Endothelial cell of umbilical vein (primary cell): Measurements from ENCODE around the gene RAC3. TPM values are rescaled to one million over a fixed set of nuclear protein-coding genes. Genes with fewer than 3 reads are reported as not detected.

ENCODE experiments used
- BruUV-seq: library from RNA; stranded (reverse); fragments of 400-500 nt; replicated peaks from 2 replicates; lab custom pipeline; 2021; lab: Mats Ljungman, UMichigan
- CTCF ChIA-PET: fragments of 300-600, 350-600 bp; sonication (Branson Sonifier 250); formaldehyde crosslinking; loops from one replicate; lab custom pipeline; 2021; ENCODE audit warnings: antibody characterized with exemption, inconsistent platforms; lab: Charles Lee
- POLR2A ChIA-PET: fragments of 300-600, 350-600 bp; sonication (Branson Sonifier 250); formaldehyde crosslinking; loops from one replicate; lab custom pipeline; 2021; ENCODE audit warnings: antibody characterized with exemption, inconsistent platforms; lab: Charles Lee
- DNase-seq: peaks from one replicate; pipeline ENCODE4 v3.0.0-alpha.2; 2011; ENCODE audit warnings: low read depth, low spot score
- FAIRE-seq: peaks from 2 replicates; lab custom pipeline; 2011; peaks lifted over from hg19 to GRCh38; lab: Jason Lieb, UNC
- H2AFZ ChIP-seq: 2 replicates; pipeline ENCODE4 v1.6.0; 2012; ENCODE audit warnings: low read depth, low read length, control low read depth, inconsistent platforms
- H3K27ac ChIP-seq: 2 replicates; pipeline ENCODE4 v1.5.1; 2011; ENCODE audit warnings: low read depth, mild to moderate bottlenecking, control low read depth, low read length, moderate library complexity; ENCODE audit not compliant: insufficient read depth
- H3K27me3 ChIP-seq, 2 experiments: 2 replicates each; pipeline versions ENCODE4 v1.6.0 to v1.6.1; 2011; ENCODE audit warnings: low read length in 2 of 2, mixed read lengths in 1 of 2; ENCODE audit not compliant: control insufficient read depth in 2 of 2, insufficient read depth in 2 of 2
- H3K36me3 ChIP-seq, 2 experiments: 2 replicates in 1 of 2; 3 replicates in 1 of 2; pipeline ENCODE4 v1.5.1; 2011; ENCODE audit warnings: low read length in 2 of 2, mild to moderate bottlenecking in 1 of 2, moderate library complexity in 1 of 2; ENCODE audit not compliant: control insufficient read depth in 2 of 2, insufficient read depth in 2 of 2; ENCODE audit errors: extremely low read depth in 1 of 2
- H3K4me1 ChIP-seq: 3 replicates; pipeline ENCODE4 v1.5.1; 2011; ENCODE audit warnings: mild to moderate bottlenecking, low read length; ENCODE audit not compliant: control insufficient read depth, insufficient read depth; ENCODE audit errors: extremely low read depth
- H3K4me2 ChIP-seq: 2 replicates; pipeline ENCODE4 v1.6.1; 2011; ENCODE audit warnings: low read length, control low read depth, mixed read lengths; ENCODE audit not compliant: insufficient read depth
- H3K4me3 ChIP-seq, 3 experiments: fragments of 200-600 bp in 1 of 3; sonication (generic), shearing (Covaris generic) in 1 of 3; replicated peaks in 1 of 3; 2 replicates each; pipeline ENCODE4 v1.5.1; 2011 to 2016; ENCODE audit warnings: control low read depth in 3 of 3, low read length in 3 of 3, mild to moderate bottlenecking in 2 of 3, inconsistent platforms in 1 of 3, low read depth in 1 of 3, moderate library complexity in 1 of 3; ENCODE audit not compliant: insufficient read depth in 1 of 3
- H3K79me2 ChIP-seq: 2 replicates; pipeline ENCODE4 v1.6.0; 2012; ENCODE audit warnings: low read length, inconsistent platforms; ENCODE audit not compliant: control insufficient read depth, insufficient read depth
- H3K9ac ChIP-seq: replicated peaks from 2 replicates; pipeline ENCODE3; 2011; ENCODE audit warnings: low read length, control low read depth; ENCODE audit not compliant: insufficient read depth; ENCODE audit errors: extremely low read depth
- H3K9me1 ChIP-seq: replicated peaks from 3 replicates; pipeline ENCODE4 v1.6.0; 2011; ENCODE audit warnings: mild to moderate bottlenecking, low read length; ENCODE audit not compliant: control insufficient read depth, insufficient read depth; ENCODE audit errors: extremely low read depth
- H3K9me3 ChIP-seq: replicated peaks from 2 replicates; pipeline ENCODE4 v1.5.1; 2012; ENCODE audit warnings: low read length, inconsistent platforms; ENCODE audit not compliant: control insufficient read depth, insufficient read depth
- H4K20me1 ChIP-seq: replicated peaks from 2 replicates; pipeline ENCODE3; 2011; ENCODE audit warnings: mild to moderate bottlenecking, low read length; ENCODE audit not compliant: control insufficient read depth, insufficient read depth; ENCODE audit errors: extremely low read depth
- CTCF ChIP-seq, 2 donors: IDR thresholded peaks; 1 replicate in 1 of 2; 2 replicates in 1 of 2; pipeline ENCODE4 v1.5.1; 2011; ENCODE audit warnings: low read length in 2 of 2, mild to moderate bottlenecking in 2 of 2, moderate library complexity in 2 of 2, control low read depth in 1 of 2, inconsistent platforms in 1 of 2, low read depth in 1 of 2; ENCODE audit not compliant: insufficient read depth in 1 of 2; ENCODE audit errors: extremely low read depth in 1 of 2
- EZH2 ChIP-seq: IDR thresholded peaks from 2 replicates; pipeline ENCODE4 v1.6.1; 2012; ENCODE audit warnings: borderline replicate concordance, low read depth, mild to moderate bottlenecking, moderate library complexity, low read length, inconsistent platforms; ENCODE audit not compliant: severe bottlenecking
- FOS ChIP-seq: IDR thresholded peaks from 2 replicates; pipeline ENCODE4 v1.6.1; 2011; ENCODE audit warnings: mild to moderate bottlenecking, low read length, moderate library complexity, borderline replicate concordance; ENCODE audit not compliant: insufficient read depth
- GATA2 ChIP-seq: IDR thresholded peaks from 2 replicates; pipeline ENCODE4 v1.7.0; 2011; ENCODE audit warnings: low read depth, mild to moderate bottlenecking, moderate library complexity, mixed read lengths, low read length; ENCODE audit not compliant: insufficient read length, insufficient read depth
- MAX ChIP-seq: IDR thresholded peaks from 2 replicates; pipeline ENCODE4 v1.6.1; 2011; ENCODE audit not compliant: insufficient read depth, insufficient read length
- MYC ChIP-seq: IDR thresholded peaks from one replicate; pipeline ENCODE4 v1.6.1; 2011; ENCODE audit warnings: mild to moderate bottlenecking, low read depth, low read length
- POLR2A ChIP-seq: IDR thresholded peaks from 2 replicates; pipeline ENCODE4 v1.6.1; 2012; ENCODE audit warnings: low read depth, mild to moderate bottlenecking, control low read depth, low read length
- POLR2AphosphoS5 ChIP-seq: IDR thresholded peaks from 2 replicates; pipeline ENCODE4 v1.6.1; 2012; ENCODE audit warnings: low read depth, mild to moderate bottlenecking, control low read depth, low read length, moderate library complexity; ENCODE audit not compliant: insufficient read depth
- dilution Hi-C: fragments of 300-500 bp; cut with MboI; formaldehyde crosslinking; loops from one replicate; pipeline ENCODE4 v1.15.0; 2019; ENCODE audit warnings: low sequenced_read_pairs; ENCODE audit not compliant: extremely low pct_ligation_motif_present
- intact Hi-C: fragments of 100-400 bp; cut with micrococcal nuclease; formaldehyde crosslinking; loops from one replicate; pipeline ENCODE4 v1.10.0; 2022
- polyA plus RNA-seq, 4 experiments: library from polyadenylated mRNA; depleted of rRNA in 3 of 4; stranded (reverse) in 3 of 4; unstranded in 1 of 4; fragments of >200 nt; gene quantifications; 2 replicates each; pipeline versions ENCODE4 v1.2.1 to v1.2.3, GENCODE V29; 2011 to 2012; ENCODE audit warnings: missing spikeins in 1 of 4
- total RNA-seq: library from RNA; stranded (reverse); gene quantifications from 2 replicates; pipeline ENCODE4 v1.2.3, GENCODE V29; 2021

The RAC3 gene
- total and polyA plus RNA-seq, 2 donors (not counting 3 experiments of a cell fraction or from before 2014, with no cell fraction given): 34.1 to 56.0 TPM

- Histone ChIP-seq H3K27ac (no peak overlapping the region), H3K4me3 (no peak overlapping the region), H3K79me2 (no peaks in the 10 kb centered on the region), H3K9me3 (no peaks in the 10 kb centered on the region), H3K9ac (no peak overlapping the region), H3K4me2 (no peak overlapping the region), H2AFZ (no peak overlapping the region), H3K9me1 (no peaks in the 10 kb centered on the region), H3K27me3 (no peaks in the 10 kb centered on the region), H3K4me1 (peaks cover 2% of the 10 kb centered on the region), H4K20me1 (no peaks in the 10 kb centered on the region), H3K36me3 (peaks cover 0 to 2% of the 10 kb centered on the region in 2 experiments)
- peak; percentile 36 for DNase-seq
- ChIA-PET CTCF (interaction anchor here (0.7 to 1.8 kb wide), 3 partner anchors 29 to 39 kb away, joined by 3 to 13 read pairs (median 10); no protein-coding TSS in a partner anchor), POLR2A (no interaction called here)
- intact Hi-C loops (no loop called here), dilution Hi-C loops (no loop called here)
- peak; percentile 21 for FAIRE-seq
- BruUV-seq: no TSS peak
- TF ChIP-seq FOS: no peak
- no peak for TF ChIP-seq GATA2
- TF ChIP-seq EZH2: no peak
- TF ChIP-seq MAX: no peak
These were observed 39.7 kb upstream of the RAC3 start for GRCh38 chr17:81991684-81992305.

DNA sequence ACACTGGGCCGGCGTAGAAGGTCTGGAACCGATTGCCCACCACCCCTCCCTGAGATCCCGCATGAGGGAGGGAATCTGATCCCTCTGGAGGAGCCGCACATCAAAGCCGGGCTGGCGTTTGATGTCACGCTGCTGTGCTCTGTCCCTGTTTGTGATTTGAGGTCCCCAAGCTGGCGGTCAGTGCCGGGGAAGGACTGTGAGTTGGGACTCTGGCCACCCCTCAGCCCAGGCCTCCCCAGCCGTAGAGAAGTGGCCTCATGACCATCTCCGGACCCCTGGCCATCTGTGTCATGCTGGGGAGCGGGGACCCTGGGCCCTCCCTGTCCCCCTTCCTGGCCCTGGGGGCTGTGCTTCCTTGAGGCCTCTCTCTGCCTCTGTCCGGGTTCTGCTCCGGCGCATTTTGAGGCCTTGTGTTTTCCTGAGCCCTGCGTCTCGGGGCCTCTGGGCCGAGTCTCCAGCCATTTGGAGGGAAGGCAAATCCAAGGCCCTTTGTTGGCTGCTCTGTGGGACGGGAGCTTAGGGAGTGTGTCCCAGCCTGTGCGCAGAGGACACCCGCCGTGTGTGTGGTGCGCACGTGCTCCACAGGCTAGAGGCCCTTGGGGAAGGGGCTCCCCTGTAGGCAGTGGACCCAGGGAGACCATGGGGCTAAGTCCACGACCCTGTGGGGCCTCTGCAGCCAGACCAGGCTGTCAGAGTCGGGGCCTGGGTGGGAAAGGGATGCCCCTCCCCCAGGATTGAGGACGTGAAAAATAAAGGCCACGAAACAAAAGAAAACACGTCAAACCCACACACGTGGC, 39.0 kb upstream of the RAC3 start:
- CTCF ChIA-PET: interaction anchor here (1.6 to 1.8 kb wide), 2 partner anchors 28 to 33 kb away, joined by 10 to 13 read pairs; no protein-coding TSS in a partner anchor
- Histone ChIP-seq H3K27ac (no peak overlapping the region), H3K9me3 (no peaks in the 10 kb centered on the region), H2AFZ (no peak overlapping the region), H3K9ac (no peak overlapping the region), H3K4me3 (no peak overlapping the region), H3K9me1 (no peaks in the 10 kb centered on the region), H3K36me3 (peaks cover 0 to 2% of the 10 kb centered on the region in 2 experiments), H3K4me1 (peaks cover 2% of the 10 kb centered on the region), H3K4me2 (no peak overlapping the region), H3K79me2 (no peaks in the 10 kb centered on the region), H4K20me1 (no peaks in the 10 kb centered on the region), H3K27me3 (no peaks in the 10 kb centered on the region)
- intact Hi-C loops: no loop called here
- no peak for DNase-seq
- TF ChIP-seq POLR2A: no peak
- TF ChIP-seq MAX: no peak
- TF ChIP-seq POLR2AphosphoS5: no peak
- no peak for TF ChIP-seq FOS
- no peak for TF ChIP-seq MYC
- TF ChIP-seq EZH2: no peak
- TF ChIP-seq GATA2: no peak
- no peak for TF ChIP-seq CTCF (IDR thresholded peaks at IDR 0.05; ENCODE audit: extremely low read depth in 1 of 2, insufficient read depth in 1 of 2, low read depth in 1 of 2, low read length in 2 of 2)
- dilution Hi-C loops: no loop called here
- FAIRE-seq: no peak
- BruUV-seq: no TSS peak
- POLR2A ChIA-PET: no interaction called here
